RWPE1 (cell line): ENCODE measurements around the gene AUTS2.

Source experiments
- CTCF ChIA-PET: fragments of 350-600 bp; sonication (Branson Sonifier 250); formaldehyde crosslinking; extraction: SDS; loops from one replicate; lab custom pipeline; 2021; lab: Yijun Ruan, JAX
- POLR2A ChIA-PET: fragments of 400-600 bp; formaldehyde crosslinking; extraction: SDS; loops from one replicate; lab custom pipeline; 2020; ENCODE audit warnings: antibody characterized with exemption; ENCODE audit not compliant: low non-redundant PET; lab: Yijun Ruan, JAX
- DNase-seq: peaks from one replicate; pipeline ENCODE4 v3.0.0; 2012; ENCODE audit warnings: low spot score
- H3K27ac ChIP-seq: fragments of 450-650 bp; 2 replicates; pipeline ENCODE4 v1.5.1; 2017
- CTCF ChIP-seq: fragments of 450-650 bp; conservative IDR thresholded peaks from 2 replicates; pipeline ENCODE4 v1.5.1; 2017; ENCODE audit warnings: low read depth, mild to moderate bottlenecking

AUTS2 gene

DNA sequence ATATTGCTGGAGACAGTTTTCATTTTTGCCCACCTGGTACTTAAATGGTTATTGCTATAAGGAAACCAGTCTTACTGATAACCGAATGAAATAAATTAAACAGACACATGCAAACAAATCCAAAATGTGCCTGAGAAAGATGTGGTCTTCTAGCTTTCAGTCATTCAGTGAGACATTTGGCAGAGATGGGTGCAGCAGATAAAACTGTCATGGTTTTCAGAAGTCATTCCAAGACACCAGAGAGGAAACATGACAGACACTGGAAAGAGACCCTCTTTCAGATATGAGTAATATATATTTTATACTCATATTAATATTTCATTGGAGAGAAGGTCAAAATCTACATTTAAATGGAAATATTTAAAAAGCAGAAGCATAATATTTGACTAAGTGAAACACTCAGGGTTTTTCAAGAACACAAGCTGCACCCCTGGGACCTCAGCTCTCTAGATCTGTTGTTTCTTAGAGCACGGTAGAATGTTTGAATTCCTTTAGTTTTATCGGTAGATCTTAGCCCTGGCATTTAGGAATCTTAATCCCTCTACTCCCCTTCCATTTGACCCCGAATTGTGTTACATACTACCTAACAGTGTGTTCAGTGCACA, 246.1 kb downstream of the AUTS2 start:
- no peak for TF ChIP-seq CTCF
- no peak overlapping the region for H3K27ac ChIP-seq
- DNase-seq: no peak
- ChIA-PET CTCF (interaction anchor here (0.6 kb wide), 1 partner anchor 852 kb away, joined by 3 read pairs; no protein-coding TSS in a partner anchor), POLR2A (no interaction called here)

DNA sequence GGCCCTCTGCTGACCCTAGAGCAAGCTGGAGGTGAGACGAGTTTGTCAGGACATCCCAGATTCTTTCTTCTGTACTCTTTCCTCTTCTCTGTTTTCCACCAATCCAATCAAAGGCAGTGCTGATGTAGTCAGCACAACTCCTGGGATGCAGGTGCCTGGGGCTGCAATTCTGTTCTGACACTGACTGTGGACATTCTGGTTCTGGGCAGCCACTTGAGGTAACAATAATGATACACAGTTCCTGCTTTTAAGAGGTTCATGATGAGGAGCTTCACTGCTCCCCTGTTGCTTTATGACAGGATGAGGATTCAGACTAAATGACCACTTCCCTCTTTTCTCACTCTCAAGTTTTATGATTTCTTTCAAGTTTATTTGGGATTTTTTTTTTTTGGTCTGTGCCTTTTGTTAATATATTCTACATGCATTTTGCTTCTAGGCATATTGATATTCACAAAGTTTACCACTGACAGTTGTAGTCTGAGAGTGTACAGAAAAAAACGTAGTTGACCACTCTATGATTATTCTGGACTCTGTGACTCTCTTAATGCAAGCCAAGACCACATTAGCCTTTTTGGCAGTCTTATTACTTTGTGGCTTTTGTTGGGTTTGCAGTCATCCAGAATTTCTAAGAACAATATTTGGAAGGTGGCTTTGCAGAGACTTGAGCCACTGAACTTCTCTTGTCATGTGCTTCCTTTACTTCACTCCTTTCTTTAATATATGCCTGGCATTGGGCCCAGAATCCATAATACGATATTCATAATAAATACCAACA, 247.6 kb downstream of the AUTS2 start:
- CTCF ChIA-PET: no interaction called here
- DNase-seq: no peak
- POLR2A ChIA-PET: no interaction called here
- no peak for TF ChIP-seq CTCF
- H3K27ac ChIP-seq: no peak overlapping the region

GRCh38 chr7:69847921-69848612, 249.8 kb downstream of the AUTS2 start:
- H3K27ac ChIP-seq: no peak overlapping the region
- CTCF ChIA-PET: interaction anchor here (0.6 kb wide), 1 partner anchor 527 kb away, joined by 3 read pairs; no protein-coding TSS in a partner anchor
- no peak for TF ChIP-seq CTCF
- POLR2A ChIA-PET: no interaction called here
- no peak for DNase-seq

DNA sequence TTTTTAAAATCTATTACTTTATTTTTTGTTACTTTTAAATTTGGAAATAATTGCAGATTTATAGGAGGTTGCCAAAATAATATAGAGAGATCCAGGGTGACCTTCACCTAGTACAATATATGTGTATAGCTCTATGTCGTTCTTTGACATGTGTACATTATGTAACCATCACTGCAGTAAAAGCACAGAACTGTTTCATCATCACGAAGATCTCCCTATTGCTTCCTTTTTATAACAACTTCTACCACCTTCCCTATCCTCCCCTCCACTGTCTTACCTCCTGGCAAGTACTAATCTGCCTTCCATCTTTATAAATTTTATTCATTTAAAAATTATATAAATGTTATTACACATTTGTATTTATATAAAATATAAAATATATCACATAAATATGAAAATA, 251.0 kb downstream of the AUTS2 start:
- no peak overlapping the region for H3K27ac ChIP-seq
- TF ChIP-seq CTCF: no peak
- ChIA-PET CTCF (no interaction called here), POLR2A (no interaction called here)
- DNase-seq: no peak

GRCh38 chr7:69857014-69857413, 258.7 kb downstream of the AUTS2 start:
- no peak for DNase-seq
- POLR2A ChIA-PET: no interaction called here
- no peak for TF ChIP-seq CTCF
- H3K27ac ChIP-seq: no peak overlapping the region
- CTCF ChIA-PET: no interaction called here

GRCh38 chr7:69858471-69858870, 260.2 kb downstream of the AUTS2 start:
- H3K27ac ChIP-seq: no peak overlapping the region
- DNase-seq: no peak
- no peak for TF ChIP-seq CTCF
- ChIA-PET POLR2A (no interaction called here), CTCF (no interaction called here)
